MM.1S (cell line): Measurements from ENCODE around the gene SORT1.

Experiments used
- EZH2phosphoT487 ChIP-seq: fragments of 300-600 bp; sonication (generic); IDR thresholded peaks from 2 replicates; pipeline ENCODE4 v1.6.1; 2018; ENCODE audit warnings: antibody characterized with exemption, low read length
- TF ChIP-seq, protein P1 (sequence below): fragments of 300-600 bp; sonication (generic); IDR thresholded peaks from 2 replicates; pipeline ENCODE4 v1.5.1; 2016; ENCODE audit warnings: antibody characterized with exemption, low read length, mixed read lengths

DNA sequence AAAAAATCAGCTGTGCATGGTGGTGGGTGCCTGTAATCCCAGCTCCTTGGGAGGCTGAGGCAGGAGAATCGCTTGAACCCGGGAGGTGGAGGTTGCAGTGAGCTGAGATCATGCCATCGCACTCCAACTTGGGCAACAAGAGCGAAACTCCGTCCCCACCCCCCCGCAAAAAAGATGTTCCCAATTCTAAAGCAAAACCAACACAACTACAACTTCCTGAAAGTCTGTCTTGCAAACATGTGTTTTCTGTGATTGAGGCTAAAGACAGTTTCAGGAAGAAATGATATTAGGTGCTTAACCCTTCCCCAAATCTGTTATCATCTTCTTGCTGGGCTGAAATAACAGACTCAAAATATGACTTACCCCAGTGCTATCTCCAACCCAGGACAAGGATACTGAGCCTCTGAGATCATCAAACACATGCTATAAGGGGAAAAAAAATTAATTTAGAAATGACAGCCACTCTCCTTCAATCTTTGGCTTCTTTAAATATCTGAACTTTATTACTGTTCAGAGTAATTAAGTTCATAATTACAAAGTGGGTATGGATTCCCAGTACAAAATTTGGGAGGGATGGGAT lies 28.5 kb downstream of the SORT1 start:
- TF ChIP-seq, protein P1, sequence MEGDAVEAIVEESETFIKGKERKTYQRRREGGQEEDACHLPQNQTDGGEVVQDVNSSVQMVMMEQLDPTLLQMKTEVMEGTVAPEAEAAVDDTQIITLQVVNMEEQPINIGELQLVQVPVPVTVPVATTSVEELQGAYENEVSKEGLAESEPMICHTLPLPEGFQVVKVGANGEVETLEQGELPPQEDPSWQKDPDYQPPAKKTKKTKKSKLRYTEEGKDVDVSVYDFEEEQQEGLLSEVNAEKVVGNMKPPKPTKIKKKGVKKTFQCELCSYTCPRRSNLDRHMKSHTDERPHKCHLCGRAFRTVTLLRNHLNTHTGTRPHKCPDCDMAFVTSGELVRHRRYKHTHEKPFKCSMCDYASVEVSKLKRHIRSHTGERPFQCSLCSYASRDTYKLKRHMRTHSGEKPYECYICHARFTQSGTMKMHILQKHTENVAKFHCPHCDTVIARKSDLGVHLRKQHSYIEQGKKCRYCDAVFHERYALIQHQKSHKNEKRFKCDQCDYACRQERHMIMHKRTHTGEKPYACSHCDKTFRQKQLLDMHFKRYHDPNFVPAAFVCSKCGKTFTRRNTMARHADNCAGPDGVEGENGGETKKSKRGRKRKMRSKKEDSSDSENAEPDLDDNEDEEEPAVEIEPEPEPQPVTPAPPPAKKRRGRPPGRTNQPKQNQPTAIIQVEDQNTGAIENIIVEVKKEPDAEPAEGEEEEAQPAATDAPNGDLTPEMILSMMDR, result no peak
- no peak for TF ChIP-seq EZH2phosphoT487
